ENCODE measurements around the gene DRC1. TPM values are rescaled to one million over a fixed set of nuclear protein-coding genes. Genes with fewer than 3 reads are reported as not detected.

Gene DRC1
- total RNA-seq, 4 donors from 2014 or later = not detected

GRCh38 chr2:26458365-26459042 lies 56.8 kb downstream of the DRC1 start:
- intact Hi-C loops (cut with DNase I) = no loop called here
- DNase-seq = no peak
- Histone ChIP-seq H3K4me3 (no peak overlapping the region), H3K36me3 (no peaks in the 10 kb centered on the region), H3K27me3 (peaks cover 0 to 3% (median 0%) of the 10 kb centered on the region in 4 donors), H3K27ac (no peak overlapping the region), H3K9me3 (no peaks in the 10 kb centered on the region), H3K4me1 (peaks cover 0 to 20% (median 0%) of the 10 kb centered on the region in 3 donors)
- TF ChIP-seq CTCF (IDR thresholded peaks at IDR 0.05) (no peak), POLR2A (IDR thresholded peaks at IDR 0.05) (no peak)
- WGBS, 2 donors = 82 to 91% methylated on average over 11 of the region's 14 CpGs

GRCh38 chr2:26459991-26460612 lies 58.4 kb downstream of the DRC1 start:
- no peak overlapping the region for H3K27ac ChIP-seq

GRCh38 chr2:26460613-26461031 lies 58.9 kb downstream of the DRC1 start:
- 85 to 87% methylated on average over 3 to 5 of the region's 19 CpGs for WGBS, 2 donors
- no peak for DNase-seq

More at GRCh38 chr2:26459991-26460612, 58.4 kb downstream of the DRC1 start:
- Histone ChIP-seq H3K27me3 (peaks cover 0 to 3% (median 0%) of the 10 kb centered on the region in 4 donors), H3K9me3 (no peaks in the 10 kb centered on the region), H3K36me3 (no peaks in the 10 kb centered on the region), H3K4me1 (peaks cover 0 to 18% (median 0%) of the 10 kb centered on the region in 3 donors), H3K4me3 (no peak overlapping the region)
- no peak for DNase-seq
- intact Hi-C loops (cut with DNase I) = loop anchor here (10.0 kb wide), 1 partner anchor 135 kb away; no protein-coding TSS in a partner anchor
- WGBS, 2 donors = 85 to 91% methylated on average over 12 to 13 of the region's 15 CpGs
- TF ChIP-seq CTCF (IDR thresholded peaks at IDR 0.05) (no peak), POLR2A (IDR thresholded peaks at IDR 0.05) (no peak)

GRCh38 chr2:26461601-26462023 lies 59.9 kb downstream of the DRC1 start:
- H3K4me3 ChIP-seq = no peak overlapping the region
- H3K4me1 ChIP-seq = peaks cover 0 to 4% (median 0%) of the 10 kb centered on the region in 3 donors
- no peaks in the 10 kb centered on the region for H3K9me3 ChIP-seq
- H3K27me3 ChIP-seq = peaks cover 0 to 3% (median 0%) of the 10 kb centered on the region in 4 donors
- H3K27ac ChIP-seq = no peak overlapping the region
- DNase-seq = no peak
- intact Hi-C loops (cut with DNase I) = loop anchor here (10.0 kb wide), 1 partner anchor 137 kb away; no protein-coding TSS in a partner anchor
- 82% methylated on average over 9 of the region's 19 CpGs; no CpG with 5 or more reads in 1 of the 2 donors for WGBS, 2 donors
- TF ChIP-seq CTCF (IDR thresholded peaks at IDR 0.05) (no peak), POLR2A (IDR thresholded peaks at IDR 0.05) (no peak)
- no peaks in the 10 kb centered on the region for H3K36me3 ChIP-seq

More at GRCh38 chr2:26460613-26461031, 58.9 kb downstream of the DRC1 start:
- H3K36me3 ChIP-seq = no peaks in the 10 kb centered on the region
- peaks cover 0 to 3% (median 0%) of the 10 kb centered on the region in 4 donors for H3K27me3 ChIP-seq
- intact Hi-C loops (cut with DNase I) = loop anchor here (10.0 kb wide), 1 partner anchor 136 kb away; no protein-coding TSS in a partner anchor
- H3K4me1 ChIP-seq = peaks cover 0 to 14% (median 0%) of the 10 kb centered on the region in 3 donors
- H3K9me3 ChIP-seq = no peaks in the 10 kb centered on the region
- H3K4me3 ChIP-seq = no peak overlapping the region
- TF ChIP-seq POLR2A (IDR thresholded peaks at IDR 0.05) (no peak), CTCF (IDR thresholded peaks at IDR 0.05) (no peak)
- no peak overlapping the region for H3K27ac ChIP-seq

- no peaks in the 10 kb centered on the region for H3K36me3 ChIP-seq
- intact Hi-C loops (cut with DNase I) = loop anchor here (10.0 kb wide), 1 partner anchor 137 kb away; no protein-coding TSS in a partner anchor
- no peaks in the 10 kb centered on the region for H3K9me3 ChIP-seq
- TF ChIP-seq CTCF (IDR thresholded peaks at IDR 0.05) (no peak), POLR2A (IDR thresholded peaks at IDR 0.05) (no peak)
- 100% methylated on average over 1 of the region's 6 CpGs; no CpG with 5 or more reads in 1 of the 2 donors for WGBS, 2 donors
- no peak for DNase-seq
- H3K27me3 ChIP-seq = peaks cover 0 to 3% (median 0%) of the 10 kb centered on the region in 4 donors
- H3K4me3 ChIP-seq = no peak overlapping the region
- H3K4me1 ChIP-seq = no peaks in the 10 kb centered on the region
- H3K27ac ChIP-seq = no peak overlapping the region
These were observed 60.4 kb downstream of the DRC1 start for GRCh38 chr2:26462100-26462499.

Measured in esophagus squamous epithelium (tissue), 5 donors.